Stimulated activated naive B cell treated with anti-CD40 and anti-IgM and Interleukin-4, amounts not matched to agents 10 μg/mL and 1 μg/mL and 100 μg/mL, for 72 hours (primary cell): Measurements from ENCODE around the gene HTRA3.

Experiments used
- ATAC-seq, 2 donors: fragments of 150-1000 bp; cut with Tn5 transposase; replicated peaks; 2 replicates each; pipeline ENCODE4 v1.10.0; 2021; ENCODE audit warnings: moderate library complexity in 1 of 2
- DNase-seq: peaks from one replicate; pipeline ENCODE4 v3.0.0; 2021
- H3K27ac Mint-ChIP-seq: one replicate; pipeline ENCODE4 v1.8.0; 2022; ENCODE audit warnings: mild to moderate bottlenecking, mixed read lengths
- H3K27me3 Mint-ChIP-seq, 2 donors: one replicate each; pipeline ENCODE4 v1.8.0; 2022; ENCODE audit warnings: mixed read lengths in 2 of 2
- H3K36me3 Mint-ChIP-seq, 2 donors: one replicate each; pipeline ENCODE4 v1.8.0; 2022; ENCODE audit warnings: mixed read lengths in 2 of 2, mild to moderate bottlenecking in 1 of 2
- H3K4me1 Mint-ChIP-seq, 2 donors: one replicate each; pipeline ENCODE4 v1.8.0; 2022; ENCODE audit warnings: mixed read lengths in 2 of 2, mild to moderate bottlenecking in 1 of 2
- H3K4me3 Mint-ChIP-seq, 2 donors: one replicate each; pipeline ENCODE4 v1.8.0; 2022; ENCODE audit warnings: mild to moderate bottlenecking in 2 of 2, mixed read lengths in 2 of 2, moderate library complexity in 1 of 2
- H3K9me3 Mint-ChIP-seq, 2 donors: one replicate each; pipeline ENCODE4 v1.8.0; 2022; ENCODE audit warnings: mixed read lengths in 2 of 2, mild to moderate bottlenecking in 1 of 2

HTRA3 gene

GRCh38 chr4:8229331-8229975, 40.1 kb upstream of the HTRA3 start:
- Mint-ChIP-seq H3K4me1 (peaks cover 30 to 60% of the 10 kb centered on the region in 2 donors), H3K36me3 (peaks cover 25 to 44% of the 10 kb centered on the region in 2 donors), H3K27ac (peak overlapping the region; percentile 88), H3K9me3 (no peaks in the 10 kb centered on the region), H3K27me3 (no peaks in the 10 kb centered on the region), H3K4me3 (peak overlapping the region; percentile 37 to 49)
- no peak for DNase-seq
- peak; percentile 12 to 18 for ATAC-seq

DNA sequence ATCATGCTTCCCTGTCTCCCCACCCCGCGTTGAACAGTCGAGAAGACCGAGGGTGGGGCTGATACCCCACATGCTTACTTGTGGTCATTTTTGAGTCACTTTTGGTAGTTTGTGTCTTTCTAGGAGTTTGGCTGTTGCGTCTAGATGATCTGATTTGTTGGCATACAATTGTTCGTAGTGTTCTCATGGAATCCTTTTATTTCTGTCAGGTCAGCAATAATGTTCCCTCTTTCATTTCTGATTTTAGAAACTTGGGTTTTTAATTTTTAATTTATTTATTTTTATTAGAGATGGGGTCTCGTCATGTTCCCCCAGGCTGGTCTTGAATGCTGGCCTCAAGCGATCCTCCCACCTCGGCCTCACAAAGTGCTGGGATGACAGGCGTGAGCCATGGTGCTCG, 39.5 kb upstream of the HTRA3 start:
- Mint-ChIP-seq H3K27ac (no peak overlapping the region), H3K4me3 (peak overlapping the region in 1 of 2 donors; percentile 12)
- no peak for DNase-seq

DNA sequence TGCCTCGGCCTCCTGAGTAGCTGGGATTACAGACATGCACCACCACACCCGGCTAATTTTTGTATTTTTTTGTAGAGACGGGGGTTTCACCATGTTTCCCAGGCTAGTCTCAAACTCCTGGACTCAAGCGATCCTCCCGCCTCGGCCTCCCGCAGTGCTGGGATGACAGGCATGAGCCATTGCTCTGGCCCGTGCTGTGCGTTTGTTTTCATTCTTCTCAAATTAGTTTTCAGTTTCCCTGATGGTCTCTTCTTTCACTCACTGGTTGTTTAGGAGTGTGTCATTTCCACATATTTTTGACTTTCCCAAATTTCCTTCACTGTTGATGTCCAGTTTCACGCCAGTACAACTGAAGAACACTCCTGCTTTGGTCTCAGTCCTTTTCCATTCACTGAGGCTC, 38.7 kb upstream of the HTRA3 start:
- Mint-ChIP-seq H3K4me1 (peaks cover 27 to 46% of the 10 kb centered on the region in 2 donors), H3K9me3 (peaks cover 0 to 2% of the 10 kb centered on the region in 2 donors), H3K27ac (peak overlapping the region; percentile 2), H3K4me3 (no peak overlapping the region), H3K36me3 (peaks cover 15 to 31% of the 10 kb centered on the region in 2 donors), H3K27me3 (no peaks in the 10 kb centered on the region)
- ATAC-seq = no peak
- no peak for DNase-seq

More for the DNA sequence above, 39.5 kb upstream of the HTRA3 start:
- no peak for ATAC-seq
- Mint-ChIP-seq H3K9me3 (peaks cover 0 to 2% of the 10 kb centered on the region in 2 donors), H3K36me3 (peaks cover 22 to 38% of the 10 kb centered on the region in 2 donors), H3K27me3 (no peaks in the 10 kb centered on the region), H3K4me1 (peaks cover 27 to 54% of the 10 kb centered on the region in 2 donors)

- DNase-seq (no peak), ATAC-seq (no peak)
- H3K9me3 Mint-ChIP-seq = peaks cover 0 to 2% of the 10 kb centered on the region in 2 donors
- no peak overlapping the region for H3K4me3 Mint-ChIP-seq
- H3K4me1 Mint-ChIP-seq = peaks cover 26 to 46% of the 10 kb centered on the region in 2 donors
- no peaks in the 10 kb centered on the region for H3K27me3 Mint-ChIP-seq
- H3K27ac Mint-ChIP-seq = no peak overlapping the region
- peaks cover 15 to 30% of the 10 kb centered on the region in 2 donors for H3K36me3 Mint-ChIP-seq
Observed at GRCh38 chr4:8231551-8232049, 38.0 kb upstream of the HTRA3 start.

DNA sequence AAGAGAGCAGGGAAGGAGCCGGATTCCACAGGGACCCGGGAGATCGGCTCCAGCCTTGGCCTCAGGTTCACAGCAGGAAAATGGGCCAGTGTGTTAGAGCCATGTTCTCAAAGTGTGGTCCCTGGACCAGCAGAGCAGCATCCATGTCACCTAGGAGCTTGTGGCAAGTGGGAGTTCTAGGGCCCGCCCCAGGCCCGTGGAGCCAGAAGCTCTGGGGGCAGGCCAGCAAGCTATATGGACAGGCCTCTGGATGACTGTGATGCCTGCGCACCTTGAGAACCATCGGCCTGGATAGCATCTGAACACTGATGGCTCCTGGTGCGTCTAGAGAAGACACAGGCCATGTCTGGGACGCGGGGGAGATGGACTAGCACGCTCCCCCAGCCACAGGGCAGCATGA, 36.8 kb upstream of the HTRA3 start:
- no peak for DNase-seq
- H3K4me1 Mint-ChIP-seq = peaks cover 28 to 49% of the 10 kb centered on the region in 2 donors
- peaks cover 23 to 33% of the 10 kb centered on the region in 2 donors for H3K36me3 Mint-ChIP-seq
- H3K27ac Mint-ChIP-seq = peak overlapping the region; percentile 52
- no peak for ATAC-seq
- H3K27me3 Mint-ChIP-seq = no peaks in the 10 kb centered on the region
- H3K4me3 Mint-ChIP-seq = no peak overlapping the region
- H3K9me3 Mint-ChIP-seq = peaks cover 0 to 2% of the 10 kb centered on the region in 2 donors

DNA sequence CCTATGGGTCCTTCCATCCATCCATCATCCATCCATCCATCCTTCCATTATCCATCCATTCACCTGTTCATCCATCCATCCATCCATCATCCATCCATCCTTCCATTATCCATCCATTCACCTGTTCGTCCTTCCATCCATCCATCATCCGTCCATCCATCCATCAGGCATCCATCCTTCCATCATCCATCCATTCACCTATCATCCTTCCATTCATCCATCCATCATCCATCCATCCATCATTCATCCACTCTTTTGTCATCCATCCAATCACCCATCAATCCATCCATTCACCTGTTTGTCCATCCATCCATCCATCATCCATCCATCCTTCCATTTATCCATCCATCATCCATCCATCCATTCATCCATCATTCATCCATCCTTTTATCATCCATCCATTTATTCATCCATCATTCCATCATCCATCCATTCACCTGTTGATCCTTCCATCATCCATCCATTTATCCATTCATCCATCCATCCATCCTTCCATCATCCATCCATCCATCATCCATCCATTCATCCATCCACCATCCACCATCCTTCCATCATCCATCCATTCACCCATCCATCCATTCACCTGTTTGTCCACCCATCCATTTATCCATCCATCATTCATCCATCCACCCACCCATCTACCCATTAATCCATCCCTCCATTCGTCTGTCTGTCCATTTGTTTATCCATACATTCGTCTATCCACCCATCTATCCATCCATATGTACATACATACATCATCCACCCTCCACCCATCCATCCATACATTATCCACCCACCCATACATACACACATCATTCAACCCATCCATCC, 35.7 kb upstream of the HTRA3 start:
- Mint-ChIP-seq H3K9me3 (peaks cover 0 to 2% of the 10 kb centered on the region in 2 donors), H3K4me3 (no peak overlapping the region), H3K36me3 (peaks cover 21 to 29% of the 10 kb centered on the region in 2 donors), H3K4me1 (peaks cover 23 to 49% of the 10 kb centered on the region in 2 donors), H3K27ac (no peak overlapping the region), H3K27me3 (no peaks in the 10 kb centered on the region)
- DNase-seq (no peak), ATAC-seq (no peak)

DNA sequence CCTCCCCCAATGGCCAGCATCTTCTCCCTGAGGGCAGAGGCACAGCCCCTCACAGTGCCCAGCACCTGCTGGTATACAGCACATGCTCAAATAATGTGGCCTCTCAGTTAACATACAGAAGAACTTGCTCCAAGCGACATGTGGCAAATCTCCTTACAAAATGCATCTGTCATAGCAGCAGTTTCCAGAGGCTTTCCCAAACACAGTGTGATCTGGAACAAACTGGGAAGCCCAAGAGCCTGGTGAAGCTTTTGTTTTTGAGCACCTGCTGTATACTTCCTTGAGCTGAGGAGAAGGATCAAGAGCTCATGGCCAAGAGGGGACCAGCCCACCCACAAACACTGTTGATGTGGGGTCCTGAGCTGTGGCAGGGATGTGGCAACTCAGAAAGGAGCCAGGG, 34.8 kb upstream of the HTRA3 start:
- ATAC-seq = no peak
- DNase-seq = no peak
- Mint-ChIP-seq H3K27me3 (no peaks in the 10 kb centered on the region), H3K9me3 (peaks cover 0 to 2% of the 10 kb centered on the region in 2 donors), H3K27ac (peak overlapping the region; percentile 5), H3K36me3 (peaks cover 27 to 28% of the 10 kb centered on the region in 2 donors), H3K4me3 (no peak overlapping the region), H3K4me1 (peaks cover 22 to 46% of the 10 kb centered on the region in 2 donors)

GRCh38 chr4:8235224-8235623, 34.3 kb upstream of the HTRA3 start:
- ATAC-seq = peak; percentile 26 to 33
- peak; percentile 23 for DNase-seq
- peaks cover 20 to 41% of the 10 kb centered on the region in 2 donors for H3K4me1 Mint-ChIP-seq
- H3K9me3 Mint-ChIP-seq = peaks cover 0 to 2% of the 10 kb centered on the region in 2 donors
- no peaks in the 10 kb centered on the region for H3K27me3 Mint-ChIP-seq
- peaks cover 27 to 29% of the 10 kb centered on the region in 2 donors for H3K36me3 Mint-ChIP-seq
- no peak overlapping the region for H3K4me3 Mint-ChIP-seq
- no peak overlapping the region for H3K27ac Mint-ChIP-seq

DNA sequence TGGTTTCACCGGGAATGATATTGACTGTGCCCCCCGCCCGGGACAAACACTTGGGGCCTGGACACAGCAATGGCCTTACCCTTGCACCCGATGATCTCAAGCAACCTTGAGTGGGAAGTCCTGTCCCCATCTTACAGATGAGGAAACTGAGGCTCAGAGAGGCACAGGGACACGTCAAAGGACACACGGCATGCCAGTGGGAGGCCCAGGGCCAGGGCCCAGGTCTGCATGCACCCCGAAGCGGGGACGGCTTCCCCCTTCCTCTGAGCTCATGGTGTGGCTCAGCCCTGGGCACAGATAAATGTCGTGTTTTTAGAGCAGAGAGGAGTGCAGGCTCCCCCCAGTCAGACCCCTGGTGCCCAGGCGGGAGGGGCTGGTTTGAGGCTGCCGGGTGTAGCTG, 33.9 kb upstream of the HTRA3 start:
- Mint-ChIP-seq H3K9me3 (peaks cover 0 to 2% of the 10 kb centered on the region in 2 donors), H3K27me3 (no peaks in the 10 kb centered on the region), H3K36me3 (peaks cover 22 to 27% of the 10 kb centered on the region in 2 donors), H3K27ac (peak overlapping the region; percentile 20), H3K4me1 (peaks cover 16 to 36% of the 10 kb centered on the region in 2 donors), H3K4me3 (no peak overlapping the region)
- ATAC-seq (no peak), DNase-seq (no peak)

- Mint-ChIP-seq H3K36me3 (peaks cover 19 to 30% of the 10 kb centered on the region in 2 donors), H3K4me3 (no peak overlapping the region), H3K9me3 (peaks cover 0 to 2% of the 10 kb centered on the region in 2 donors), H3K27ac (peak overlapping the region; percentile 73), H3K27me3 (no peaks in the 10 kb centered on the region), H3K4me1 (peaks cover 17 to 30% of the 10 kb centered on the region in 2 donors)
- no peak for DNase-seq
- no peak for ATAC-seq
Observed at GRCh38 chr4:8236106-8236919, 33.2 kb upstream of the HTRA3 start.

DNA sequence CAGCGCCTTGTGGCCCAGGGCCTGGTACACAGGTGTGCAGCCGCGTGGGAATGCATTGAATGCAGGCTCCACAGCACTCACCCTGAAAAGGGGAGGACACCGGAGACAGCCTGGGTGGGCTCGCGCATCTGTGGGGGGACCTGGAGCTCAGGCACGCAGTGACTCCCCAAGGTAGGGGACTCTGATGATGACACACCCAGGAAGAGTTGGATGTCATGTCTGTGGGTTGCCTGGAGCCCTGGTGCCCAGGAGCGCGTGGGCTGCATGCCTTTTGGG, 32.7 kb upstream of the HTRA3 start:
- H3K9me3 Mint-ChIP-seq = peaks cover 0 to 2% of the 10 kb centered on the region in 2 donors
- H3K4me1 Mint-ChIP-seq = peaks cover 20 to 34% of the 10 kb centered on the region in 2 donors
- H3K27me3 Mint-ChIP-seq = no peaks in the 10 kb centered on the region
- H3K36me3 Mint-ChIP-seq = peaks cover 22 to 33% of the 10 kb centered on the region in 2 donors
- ATAC-seq = no peak
- no peak overlapping the region for H3K4me3 Mint-ChIP-seq
- no peak for DNase-seq
- H3K27ac Mint-ChIP-seq = peak overlapping the region; percentile 73

- no peak overlapping the region for H3K4me3 Mint-ChIP-seq
- H3K27me3 Mint-ChIP-seq = no peaks in the 10 kb centered on the region
- peaks cover 19 to 40% of the 10 kb centered on the region in 2 donors for H3K4me1 Mint-ChIP-seq
- peak overlapping the region; percentile 59 for H3K27ac Mint-ChIP-seq
- H3K36me3 Mint-ChIP-seq = peaks cover 25 to 33% of the 10 kb centered on the region in 2 donors
- peaks cover 0 to 2% of the 10 kb centered on the region in 2 donors for H3K9me3 Mint-ChIP-seq
- ATAC-seq = no peak
- DNase-seq = no peak
Observed at GRCh38 chr4:8237256-8237989, 32.1 kb upstream of the HTRA3 start.

GRCh38 chr4:8238036-8238511, 31.5 kb upstream of the HTRA3 start:
- ATAC-seq (peak; percentile 55 to 59), DNase-seq (no peak)
- peaks cover 17 to 41% of the 10 kb centered on the region in 2 donors for H3K4me1 Mint-ChIP-seq
- peaks cover 0 to 2% of the 10 kb centered on the region in 2 donors for H3K9me3 Mint-ChIP-seq
- H3K4me3 Mint-ChIP-seq = no peak overlapping the region
- H3K36me3 Mint-ChIP-seq = peaks cover 25 to 30% of the 10 kb centered on the region in 2 donors
- H3K27me3 Mint-ChIP-seq = no peaks in the 10 kb centered on the region
- H3K27ac Mint-ChIP-seq = peak overlapping the region; percentile 59
